Hematopoietic multipotent progenitor cell treated with erythropoietin and hydrocortisone succinate and interleukin-3 and kit ligand, for 6 days (in vitro differentiated cells): ENCODE results near the gene RBM23.
"Not testable (repeated sequence)": the region's sequence is repeated elsewhere in the genome, so short reads cannot be mapped to it uniquely, and the experiment has no call there.

ENCODE experiments used
- DNase-seq: peaks from one replicate; pipeline ENCODE4 v3.0.0-alpha.2; 2015

RBM23 gene

DNA sequence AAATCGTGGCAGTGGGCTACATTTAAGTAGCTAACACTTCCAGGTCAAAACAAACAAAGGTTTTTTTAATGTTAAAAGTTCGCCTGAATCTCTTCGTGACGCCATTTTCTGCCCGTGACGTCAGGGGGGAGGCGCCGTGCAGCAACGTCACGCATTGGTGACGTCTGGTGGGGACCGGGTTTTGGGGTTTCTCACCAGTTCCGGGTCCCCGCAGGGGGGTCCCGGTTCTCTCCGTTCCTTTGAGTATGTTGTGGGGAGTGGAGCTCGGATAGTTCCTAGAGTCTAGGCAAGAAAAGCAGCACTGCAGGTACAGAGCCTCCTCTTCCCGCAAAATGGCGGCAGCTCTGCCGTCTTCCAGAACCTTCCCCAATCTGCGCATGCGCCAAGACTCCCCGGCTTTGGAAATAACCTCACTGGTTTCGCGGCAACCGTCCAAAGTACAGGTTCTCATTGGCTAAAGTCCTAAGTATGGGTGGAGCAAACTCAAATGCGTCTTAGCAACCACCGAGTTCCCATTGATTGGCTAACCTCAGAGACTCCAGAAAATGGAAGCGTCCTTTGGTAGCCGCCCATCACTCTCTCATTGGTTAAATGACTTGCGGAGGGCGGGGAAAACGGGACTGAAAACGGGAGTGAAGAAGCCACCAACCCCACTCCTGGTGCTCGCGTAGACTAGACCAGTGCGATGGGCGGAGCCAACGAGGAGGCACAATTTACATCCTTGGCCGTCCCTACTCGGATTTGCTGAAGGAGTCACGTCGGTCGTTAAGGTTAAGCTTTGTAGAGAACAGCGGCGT is at the start of gene RBM23:
RBM23 (minus strand) TSS at position 346 of the 797 bp plus-strand sequence.
- peak; percentile 100 for DNase-seq

DNA sequence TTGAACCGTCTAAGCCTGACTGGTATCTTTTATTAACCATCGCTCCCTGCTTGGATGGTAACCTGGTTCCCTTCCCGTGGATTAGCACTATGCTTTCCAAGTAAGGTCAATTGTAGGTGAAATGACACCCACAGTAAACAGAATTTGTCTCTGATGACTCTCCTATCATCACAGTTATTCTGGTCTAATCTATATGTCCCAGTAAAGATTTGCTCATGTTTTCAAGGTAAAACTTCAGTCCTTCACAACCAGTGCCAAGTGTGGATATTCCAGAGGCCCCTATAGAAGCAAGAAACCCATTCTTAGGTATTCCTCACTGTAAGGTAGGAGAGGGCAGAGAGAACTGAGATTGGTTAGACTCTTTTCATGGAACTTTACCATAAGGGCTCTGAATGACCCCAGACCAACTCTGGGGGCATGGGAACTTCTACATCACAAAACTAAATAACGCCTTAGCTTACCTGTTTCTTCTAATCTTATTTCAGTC is 47.9 kb upstream of the RBM23 start:
- no peak for DNase-seq

DNA sequence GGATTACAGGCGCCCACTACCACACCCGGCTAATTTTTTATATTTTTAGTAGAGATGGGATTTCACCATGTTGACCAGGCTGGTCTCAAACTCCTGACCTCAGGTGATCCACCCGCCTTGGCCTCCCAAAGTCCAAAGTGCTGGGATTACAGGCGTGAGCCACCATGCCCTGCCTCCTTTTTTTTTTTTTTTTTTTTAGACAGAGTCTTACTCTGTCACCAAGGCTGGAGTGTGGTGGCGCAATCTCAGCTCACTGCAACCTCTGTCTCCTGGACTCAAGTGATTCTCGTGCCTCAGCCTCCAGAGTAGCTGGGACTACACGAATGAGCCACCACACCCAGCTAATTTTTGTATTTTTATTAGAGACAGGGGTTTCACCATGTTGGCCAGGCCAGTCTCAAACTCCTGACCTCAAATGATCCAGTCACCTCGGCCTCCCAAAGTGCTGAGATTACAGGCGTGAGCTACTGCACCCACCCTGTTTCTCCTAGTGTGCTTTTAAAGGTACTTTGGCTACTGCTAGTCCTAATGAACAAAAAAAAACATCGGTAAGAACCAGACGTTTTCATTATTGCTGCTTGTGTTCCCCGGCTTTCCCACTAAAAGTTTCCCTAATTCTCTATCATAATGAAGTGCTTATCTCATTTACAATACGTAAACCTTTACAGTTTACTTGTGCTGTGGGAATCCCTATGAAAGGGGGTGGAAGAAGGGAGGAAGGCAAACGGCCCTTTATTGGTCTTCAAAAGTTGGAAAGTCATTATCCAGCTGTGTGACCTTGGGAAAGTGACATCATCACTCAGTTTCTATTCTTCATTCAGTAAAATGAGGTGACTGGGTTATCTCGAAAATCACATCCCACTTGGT is 47.2 kb upstream of the RBM23 start:
- not testable (repeated sequence) for DNase-seq

DNA sequence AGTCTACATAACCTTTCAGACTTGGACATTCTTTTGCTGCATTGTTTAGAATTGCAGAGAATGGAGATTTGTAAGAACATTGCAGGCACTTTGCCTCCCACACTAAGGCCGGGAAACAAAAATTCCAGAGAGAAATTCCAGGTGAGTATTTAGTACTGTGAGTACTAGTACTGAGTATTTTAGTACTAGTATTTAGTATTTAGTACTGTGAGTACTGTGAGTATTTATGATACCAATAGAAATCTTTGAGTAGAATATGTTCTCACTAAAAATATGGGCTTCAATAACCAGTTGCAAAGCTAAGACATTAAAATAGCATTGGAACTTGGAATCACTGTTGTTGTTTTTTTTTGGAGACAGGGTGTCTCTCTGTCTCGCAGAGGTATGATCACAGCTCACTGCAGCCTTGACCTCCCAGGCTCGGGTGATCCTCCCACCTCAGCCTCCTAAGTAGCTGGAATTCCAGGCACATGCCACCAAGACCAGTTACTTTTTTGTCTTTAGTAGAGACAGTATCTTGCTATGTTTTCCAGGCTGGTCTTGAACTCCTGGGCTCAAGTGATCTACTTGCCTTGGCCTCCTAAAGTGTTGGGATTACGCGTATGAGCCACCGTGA is 43.2 kb upstream of the RBM23 start:
- DNase-seq = no peak

DNA sequence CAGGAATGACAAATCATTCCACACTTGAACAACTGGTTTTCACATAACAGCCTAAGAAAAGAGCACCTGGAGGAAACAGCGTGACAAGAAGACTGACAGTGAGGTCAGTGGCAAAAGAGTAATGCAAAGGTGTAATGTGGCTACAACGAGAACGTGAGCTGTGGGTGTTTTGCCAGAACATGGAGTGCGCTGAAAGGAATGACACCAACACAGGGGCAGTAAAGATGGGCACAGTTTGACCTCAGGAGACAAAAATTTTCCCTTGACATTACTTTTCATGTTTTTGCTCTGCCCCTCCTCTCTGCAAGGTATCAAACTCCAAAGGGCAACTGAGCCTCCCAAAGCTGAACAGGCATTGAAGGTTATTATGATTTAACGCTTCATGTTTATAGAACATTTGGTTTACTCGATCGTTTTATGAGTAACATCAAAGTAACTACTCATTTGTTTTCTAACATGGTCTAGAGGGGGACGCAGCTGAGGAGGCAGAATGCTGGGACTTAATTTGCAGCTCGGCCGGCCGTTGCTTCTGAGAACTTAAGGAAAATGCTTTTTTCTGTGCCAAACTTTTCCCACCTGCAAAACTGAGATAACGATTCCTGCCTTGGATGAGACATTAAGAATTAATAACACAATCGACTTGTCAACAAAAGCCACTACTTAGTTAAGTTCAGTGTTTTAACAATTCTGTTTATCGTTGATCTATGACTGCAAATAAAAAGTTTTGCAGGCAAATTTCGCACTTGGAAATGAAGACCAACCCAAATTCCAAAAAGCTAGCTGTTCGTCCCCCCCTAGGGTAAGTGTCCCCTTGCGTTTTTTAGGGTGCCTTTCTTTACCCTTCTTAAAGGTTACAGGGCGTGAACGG is 37.0 kb upstream of the RBM23 start:
- peak; percentile 65 for DNase-seq

DNA sequence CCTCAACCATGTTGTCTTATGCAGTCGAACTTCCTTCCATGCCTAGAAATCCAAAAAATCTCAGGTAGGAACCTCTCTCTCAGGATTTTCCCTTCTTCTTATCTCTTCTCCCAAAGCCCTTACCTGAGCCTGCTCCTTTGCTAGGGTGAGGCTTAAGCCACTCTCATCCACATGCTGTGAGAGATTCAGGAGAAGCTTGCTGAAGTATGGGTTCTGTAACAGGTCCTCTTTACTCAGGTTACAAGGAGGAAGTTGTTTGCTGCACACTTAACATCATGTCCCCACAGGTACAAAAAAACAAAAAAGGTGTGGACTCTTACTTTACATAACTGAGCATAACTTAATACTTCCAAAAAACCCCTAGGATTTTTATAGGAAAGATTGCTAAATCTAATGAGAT is 33.5 kb upstream of the RBM23 start:
- DNase-seq = no peak

DNA sequence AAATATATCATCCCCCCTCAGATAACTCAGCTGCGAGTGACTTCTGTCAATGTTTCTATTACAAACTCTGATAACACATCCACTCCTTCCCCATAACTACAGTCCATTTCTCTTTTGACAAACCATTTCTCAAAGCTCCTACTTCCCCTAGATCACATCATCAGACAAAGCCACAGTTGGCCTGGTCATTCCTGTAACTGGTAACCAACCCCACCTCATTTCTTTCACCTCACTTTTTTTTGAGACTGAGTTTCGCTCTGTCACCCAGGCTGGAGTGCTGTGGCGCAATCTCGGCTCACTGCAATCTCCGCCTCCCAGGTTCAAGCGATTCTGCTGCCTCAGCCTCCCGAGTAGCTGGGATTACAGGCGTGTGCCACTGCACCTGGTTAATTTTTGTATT is 32.8 kb upstream of the RBM23 start:
- DNase-seq = not testable (repeated sequence)

DNA sequence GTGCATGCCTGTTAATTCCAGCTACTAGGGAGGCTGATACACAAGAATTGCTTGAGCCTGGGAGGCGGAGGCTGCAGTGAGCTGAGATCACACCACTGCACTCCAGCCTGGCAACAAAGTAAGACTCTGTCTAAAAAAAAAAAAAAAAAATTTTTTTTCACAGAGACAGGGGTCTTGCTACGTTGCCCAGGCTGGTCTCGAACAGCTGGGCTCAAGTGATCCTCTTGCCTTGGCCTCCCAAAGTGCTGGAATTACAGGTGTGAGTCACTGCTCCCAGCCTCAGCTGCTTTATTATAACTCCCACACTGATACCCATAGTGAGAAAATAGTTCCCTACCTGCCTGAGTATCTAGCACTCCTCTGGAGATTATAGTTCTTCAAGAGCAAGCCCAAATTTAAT is 26.7 kb upstream of the RBM23 start:
- DNase-seq = no peak

DNA sequence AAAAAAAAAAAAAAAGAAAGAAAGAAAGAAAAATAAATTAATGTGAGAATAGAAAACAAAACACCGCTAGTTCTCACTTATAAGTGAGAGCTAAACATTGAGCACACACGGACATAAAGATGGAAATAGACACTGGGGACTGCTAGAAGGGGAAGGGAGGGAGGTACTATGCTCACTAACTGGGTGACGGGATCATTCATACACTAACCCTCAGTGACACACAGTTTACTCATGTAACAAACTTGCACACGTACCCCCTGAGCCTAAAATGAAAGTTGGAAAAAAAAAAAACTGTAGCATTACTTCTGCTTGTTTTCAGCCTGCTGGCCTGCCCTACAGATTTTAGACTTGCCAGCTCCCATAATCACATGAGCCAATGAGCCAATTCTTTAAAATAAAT is 20.7 kb upstream of the RBM23 start:
- no peak for DNase-seq

DNA sequence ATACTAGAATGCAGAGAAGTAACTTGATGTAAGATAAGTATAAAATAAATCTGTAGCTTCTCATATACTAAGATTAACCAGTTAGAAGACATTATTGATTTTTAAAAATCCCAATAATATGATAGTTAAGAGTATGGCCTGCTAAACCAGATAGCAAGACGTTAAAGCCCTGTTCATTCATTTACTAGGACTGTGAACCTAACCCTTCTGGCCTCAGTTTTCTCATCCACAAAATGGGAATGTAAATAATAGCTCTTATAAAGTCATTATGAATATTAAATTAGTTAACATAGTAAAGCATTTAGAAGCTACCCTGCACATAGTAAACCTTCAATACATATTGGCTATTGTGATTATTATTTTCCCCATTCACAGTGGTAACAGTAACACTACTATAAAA is 16.2 kb upstream of the RBM23 start:
- DNase-seq = no peak

DNA sequence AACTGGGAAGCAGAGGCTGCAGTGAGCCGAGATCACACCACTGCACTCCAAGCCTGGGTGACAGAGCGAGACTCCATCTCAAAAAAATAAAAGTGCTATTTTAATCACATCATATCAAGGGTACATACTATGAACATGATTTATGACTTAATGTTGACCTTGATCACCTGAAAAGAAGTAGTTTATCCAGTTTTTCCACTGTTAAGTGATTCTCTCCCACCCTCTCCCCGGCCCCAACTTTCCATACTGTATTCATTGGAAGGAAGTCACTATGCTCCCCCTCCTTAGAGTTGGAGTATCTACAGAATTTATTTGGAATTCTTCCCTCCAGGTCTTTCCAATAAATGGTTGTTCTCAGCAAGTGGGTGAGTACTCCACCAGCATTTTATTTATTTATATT is 13.2 kb upstream of the RBM23 start:
- DNase-seq = no peak

DNA sequence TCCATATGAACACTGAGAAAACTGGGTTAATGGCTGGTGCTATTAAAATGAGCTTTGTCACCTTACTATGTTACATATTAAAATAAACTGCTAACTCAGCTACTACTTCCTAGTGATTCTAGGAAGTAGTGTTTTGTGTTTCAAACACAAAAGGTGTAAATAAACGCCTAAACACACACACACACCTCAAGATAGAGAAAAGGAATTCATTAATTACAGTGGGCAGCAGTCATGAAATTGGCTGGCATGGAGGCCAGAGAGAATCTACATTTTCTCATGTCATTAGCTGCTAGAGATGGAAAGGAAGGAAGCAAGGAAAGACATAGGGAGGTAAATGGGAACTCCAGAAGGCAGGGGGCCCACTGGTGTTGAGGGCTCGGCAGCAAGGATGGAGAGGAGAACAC is 11.0 kb upstream of the RBM23 start:
- DNase-seq = no peak

DNA sequence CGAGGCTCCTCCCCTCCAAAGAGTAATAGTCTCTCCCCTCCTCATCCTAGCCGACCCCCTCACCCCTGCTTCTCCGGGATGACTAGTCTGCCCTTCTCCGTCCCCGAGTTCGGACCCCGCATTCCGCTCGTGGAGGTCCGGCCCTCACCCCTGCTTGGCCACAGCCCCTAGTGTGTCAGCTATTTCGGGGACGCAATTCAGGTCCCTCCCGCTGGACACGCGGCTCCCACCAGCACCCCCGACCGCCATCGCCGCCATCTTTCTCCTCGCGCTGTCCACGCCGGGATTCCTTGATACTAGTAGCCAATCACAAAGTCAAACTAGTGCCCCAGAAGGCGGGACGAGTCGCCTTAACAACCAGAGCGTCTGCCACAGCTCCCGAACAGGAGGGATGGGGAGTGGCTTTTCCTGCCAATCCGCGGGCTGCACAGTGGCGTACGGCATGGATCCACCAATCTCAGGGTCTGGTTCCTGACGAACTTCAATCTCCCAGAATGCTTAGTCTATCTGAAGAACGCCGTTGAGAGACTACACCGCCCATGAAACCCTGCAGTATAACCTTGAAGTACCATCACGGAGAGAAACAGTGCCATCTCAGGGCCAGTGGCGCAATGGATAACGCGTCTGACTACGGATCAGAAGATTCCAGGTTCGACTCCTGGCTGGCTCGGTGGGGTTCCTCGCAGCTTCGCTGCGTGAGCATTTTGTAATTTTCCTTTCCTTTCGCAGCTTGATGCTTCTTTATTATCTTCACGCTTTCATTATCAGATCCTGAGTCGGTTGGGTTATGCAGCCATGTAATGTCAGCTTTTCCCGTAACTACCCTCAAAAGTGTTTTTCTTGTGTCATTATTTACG is 10.4 kb upstream of the RBM23 start, which contains the start of gene PRMT5:
PRMT5 (minus strand) TSS at position 273 of the 857 bp plus-strand sequence; CDS start at position 258, 15 bp downstream.
- peak; percentile 100 for DNase-seq

DNA sequence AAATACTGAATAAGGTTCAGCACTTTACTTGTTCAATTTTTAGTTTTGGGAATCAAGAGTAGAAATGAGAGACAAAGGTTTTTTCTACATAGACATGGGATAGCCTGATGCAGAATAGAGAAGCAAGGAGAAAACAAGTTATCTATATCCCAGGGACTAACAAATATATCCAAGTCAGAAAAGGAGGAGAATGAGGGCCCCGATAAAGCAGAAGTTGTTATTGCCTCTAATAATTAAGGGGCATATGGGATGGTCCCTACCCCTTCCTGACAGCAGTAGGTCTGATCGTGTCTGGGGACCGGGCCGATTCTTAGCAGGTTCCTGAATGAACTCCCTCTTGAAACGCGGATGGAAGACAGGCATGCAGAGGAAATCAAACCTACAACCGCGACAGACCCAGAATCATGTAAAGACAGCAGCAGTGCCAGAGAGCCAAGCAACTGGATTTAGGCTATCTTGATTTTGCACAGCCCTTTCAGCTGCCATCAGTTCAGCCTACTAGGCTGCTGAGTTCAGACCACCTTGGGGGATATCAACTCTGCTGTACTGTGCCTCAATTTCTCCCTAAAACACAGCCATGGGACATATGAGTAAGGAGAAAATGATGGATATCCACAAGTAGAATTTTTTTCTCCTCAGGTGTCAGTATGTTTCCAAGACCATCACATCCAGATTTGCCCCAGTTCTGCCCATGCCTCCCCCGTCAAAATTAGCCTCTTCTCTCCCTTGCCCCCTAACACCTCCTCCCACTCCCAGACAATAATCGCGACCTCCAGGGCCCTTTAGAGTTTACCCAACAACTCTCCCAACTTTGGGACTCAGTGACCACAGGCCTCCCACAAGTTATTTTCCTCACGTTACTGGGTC is 9.5 kb upstream of the RBM23 start:
- DNase-seq = peak; percentile 60

DNA sequence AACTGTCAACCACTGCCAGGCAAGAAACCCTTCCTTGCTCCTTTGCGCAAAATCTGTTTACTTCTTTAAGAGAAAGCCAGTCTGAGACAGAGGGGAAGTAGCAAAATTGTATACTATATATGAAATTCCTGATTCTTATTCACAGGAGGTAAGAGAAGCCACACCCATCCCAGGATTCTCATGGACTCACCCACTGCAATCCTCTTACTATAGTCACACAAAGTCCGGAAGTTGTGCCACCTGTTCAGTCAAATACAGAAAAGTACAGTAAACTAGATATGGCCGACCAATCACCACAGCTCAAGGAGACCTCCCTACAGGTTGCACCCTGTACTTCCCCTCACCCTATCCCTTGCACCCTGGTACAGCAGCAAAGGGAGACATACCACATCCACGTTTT is 7.4 kb upstream of the RBM23 start:
- no peak for DNase-seq

DNA sequence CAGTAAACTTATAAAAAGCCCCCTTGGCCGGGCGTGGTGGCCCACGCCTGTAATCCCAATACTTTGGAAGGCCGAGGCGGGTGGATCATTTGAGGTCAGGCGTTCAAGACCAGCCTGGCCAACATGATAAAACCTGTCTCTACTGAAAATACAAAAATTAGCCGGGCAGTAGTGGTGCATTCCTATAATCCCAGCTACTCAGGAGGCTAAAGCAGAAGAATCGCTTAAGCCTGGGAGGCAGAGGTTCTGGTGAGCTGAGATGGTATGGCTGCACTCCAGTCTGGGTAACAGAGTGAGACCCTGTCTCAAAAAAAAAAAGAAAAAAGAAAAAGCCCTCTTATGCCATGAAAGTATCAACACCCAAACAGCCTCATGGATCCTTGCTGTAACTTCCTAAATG is 6.6 kb upstream of the RBM23 start:
- no peak for DNase-seq

DNA sequence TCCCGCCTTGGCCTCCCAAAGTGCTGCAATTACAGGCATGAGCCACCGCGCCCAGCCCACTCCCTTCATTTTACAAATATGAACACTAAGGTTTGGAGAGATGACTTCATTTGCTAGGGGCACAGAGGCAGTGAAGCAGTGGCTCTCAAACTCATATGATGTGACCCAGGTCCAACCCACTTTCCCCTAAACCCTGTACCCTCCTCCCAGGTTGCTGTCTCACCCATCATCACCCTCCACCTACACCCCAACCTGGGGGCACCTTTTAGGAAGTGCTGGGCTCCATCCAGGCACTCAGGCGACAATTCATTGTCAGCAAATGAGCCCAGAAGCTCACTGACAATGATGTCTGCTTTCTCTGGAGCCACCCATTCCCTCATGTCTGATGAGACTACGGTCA is 4.8 kb upstream of the RBM23 start:
- no peak for DNase-seq

DNA sequence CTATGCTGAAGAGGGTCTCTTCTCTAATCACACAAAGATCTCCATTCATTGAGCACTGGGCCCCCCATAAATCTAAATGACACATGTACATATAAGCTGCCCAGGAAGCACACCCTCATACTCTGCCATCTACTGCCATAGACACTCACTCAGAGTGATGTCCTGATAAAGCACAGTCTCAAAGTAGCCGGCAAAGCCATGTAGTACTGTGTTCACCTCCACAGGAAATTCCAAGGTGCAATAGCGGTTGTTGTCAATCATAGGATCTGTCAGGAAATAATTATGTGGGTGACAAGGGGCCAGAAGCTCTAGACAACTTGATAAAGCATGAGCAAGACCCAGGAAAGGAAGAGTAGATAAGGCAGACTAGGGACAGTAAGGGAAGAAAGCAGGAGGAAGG is 3.3 kb upstream of the RBM23 start:
- no peak for DNase-seq

DNA sequence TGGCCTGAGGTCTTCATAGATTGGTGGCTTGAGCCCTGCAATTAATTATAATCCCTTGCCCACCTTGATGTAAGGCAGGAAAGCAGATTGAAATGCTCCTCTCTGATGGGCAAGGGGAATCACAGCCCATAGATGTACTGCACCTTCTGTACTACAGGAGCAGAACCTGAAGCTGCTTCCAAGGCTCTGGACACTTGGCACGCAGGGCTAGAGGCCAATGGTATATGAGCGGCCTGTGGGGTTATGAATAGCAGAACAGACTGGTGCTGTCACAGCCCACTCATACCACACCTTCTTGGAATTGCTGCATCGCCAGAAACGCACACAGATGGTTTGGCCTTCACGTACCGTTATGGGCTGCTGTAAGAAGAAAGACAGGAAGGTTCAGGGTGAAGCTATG is 1.7 kb upstream of the RBM23 start:
- no peak for DNase-seq

DNA sequence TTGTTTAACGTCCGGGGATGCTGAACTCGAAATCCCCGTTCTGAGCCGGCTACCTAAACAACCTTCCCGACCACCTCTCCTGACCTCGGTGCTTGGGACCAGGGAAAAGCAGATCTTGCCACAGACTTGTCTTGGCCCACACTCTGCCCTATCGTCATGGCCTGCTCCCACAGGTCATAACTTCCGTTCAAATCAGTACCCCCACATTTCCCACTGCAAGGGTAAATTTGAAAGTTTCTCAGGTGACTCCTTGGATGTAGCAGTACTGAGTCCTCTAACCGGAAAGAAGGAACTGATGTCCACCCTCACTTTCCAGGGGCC is 612 bp upstream of the RBM23 start:
- DNase-seq = no peak
